ENCODE results near the gene TRAF2. TPM values are rescaled to one million over a fixed set of nuclear protein-coding genes. Genes with fewer than 3 reads are reported as not detected.

The TRAF2 gene
- total and polyA plus RNA-seq, 9 of the 15 experiments (the other 6 are each of a cell fraction or from before 2014, with no cell fraction given), result 0.24 to 45.2 (median 18.0) TPM

DNA sequence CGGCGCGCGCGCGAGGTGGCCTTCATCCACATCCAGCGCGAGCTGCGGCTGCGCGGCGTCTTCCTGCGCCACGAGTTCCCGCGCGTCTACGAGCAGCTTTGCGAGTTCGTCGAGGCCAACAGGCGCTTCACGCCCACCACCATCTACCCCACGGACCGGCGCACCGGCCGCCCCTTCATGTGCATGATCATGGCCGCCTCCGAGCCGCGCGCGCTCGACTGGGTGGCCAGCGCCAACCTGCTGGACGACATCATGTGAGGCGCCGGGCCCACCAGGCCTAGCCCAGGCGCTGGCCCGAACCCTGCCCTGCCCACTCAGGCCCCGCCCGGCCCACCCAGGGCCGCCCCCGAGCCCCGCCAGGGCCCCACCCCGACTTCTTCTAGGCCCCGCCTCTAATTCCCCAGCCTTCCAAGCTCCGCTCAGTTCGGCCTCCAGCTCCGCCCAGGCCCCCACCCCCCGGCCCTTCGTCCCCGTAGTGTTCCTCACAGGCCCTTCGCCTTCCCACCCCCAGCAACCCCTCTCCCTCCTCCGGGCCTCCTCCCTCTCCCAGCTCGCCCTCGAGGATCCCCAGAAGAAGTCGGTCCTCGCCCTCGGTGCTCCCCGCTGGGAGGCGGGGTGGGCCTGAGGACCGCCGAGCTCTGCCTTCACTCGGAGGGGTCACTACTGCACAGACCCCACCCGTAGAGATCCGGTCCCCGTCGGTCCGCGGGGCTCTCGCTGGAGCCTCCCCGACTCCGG is 39.1 kb upstream of the TRAF2 start (continued):
- TF ChIP-seq EGR1 (conservative IDR thresholded peaks at IDR 0.05), result 0 out of 2 replicates have a peak, but pooled peaks have one; percentile 6
- TF ChIP-seq LCOR (CRISPR knock-in tag; IDR thresholded peaks at IDR 0.05), result 0 out of 2 replicates have a peak, but pooled peaks have one; percentile 50
- no peak for TF ChIP-seq ZNF561 (CRISPR knock-in tag; conservative IDR thresholded peaks at IDR 0.05)
- TF ChIP-seq, protein P1, sequence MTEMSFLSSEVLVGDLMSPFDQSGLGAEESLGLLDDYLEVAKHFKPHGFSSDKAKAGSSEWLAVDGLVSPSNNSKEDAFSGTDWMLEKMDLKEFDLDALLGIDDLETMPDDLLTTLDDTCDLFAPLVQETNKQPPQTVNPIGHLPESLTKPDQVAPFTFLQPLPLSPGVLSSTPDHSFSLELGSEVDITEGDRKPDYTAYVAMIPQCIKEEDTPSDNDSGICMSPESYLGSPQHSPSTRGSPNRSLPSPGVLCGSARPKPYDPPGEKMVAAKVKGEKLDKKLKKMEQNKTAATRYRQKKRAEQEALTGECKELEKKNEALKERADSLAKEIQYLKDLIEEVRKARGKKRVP (CRISPR knock-in tag; IDR thresholded peaks at IDR 0.05), result 0 out of 2 replicates have a peak, but pooled peaks have one; percentile 9
- peak; percentile 97 for TF ChIP-seq NCOA6 (IDR thresholded peaks at IDR 0.05)
- TF ChIP-seq GABPB1 (CRISPR knock-in tag; IDR thresholded peaks at IDR 0.05), result 0 out of 2 replicates have a peak, but pooled peaks have one; percentile 42
- TF ChIP-seq NCOA2 (IDR thresholded peaks at IDR 0.05; ENCODE audit: partially characterized antibody in 2 of 2), result no peak
- peak; percentile 18 for TF ChIP-seq HMGN3 (IDR thresholded peaks at IDR 0.05; ENCODE audit: borderline replicate concordance, extremely low read depth, insufficient read length, low read depth, low read length)
- TF ChIP-seq TOE1 (IDR thresholded peaks at IDR 0.05; ENCODE audit: borderline replicate concordance), result 0 out of 2 replicates have a peak, but pooled peaks have one; percentile 45
- TF ChIP-seq TOE1 (CRISPR knock-in tag; IDR thresholded peaks at IDR 0.05; ENCODE audit: borderline replicate concordance, low read depth), result no peak
- peak in 1 of 2 experiments; percentile 26; a peak in 1 of 4 replicates for TF ChIP-seq TRIM24 (IDR thresholded peaks at IDR 0.05)
- peak; percentile 57; the same call in 1 of the 2 replicates for TF ChIP-seq ZNF12 (CRISPR knock-in tag; IDR thresholded peaks at IDR 0.05)
- TF ChIP-seq, protein P2, sequence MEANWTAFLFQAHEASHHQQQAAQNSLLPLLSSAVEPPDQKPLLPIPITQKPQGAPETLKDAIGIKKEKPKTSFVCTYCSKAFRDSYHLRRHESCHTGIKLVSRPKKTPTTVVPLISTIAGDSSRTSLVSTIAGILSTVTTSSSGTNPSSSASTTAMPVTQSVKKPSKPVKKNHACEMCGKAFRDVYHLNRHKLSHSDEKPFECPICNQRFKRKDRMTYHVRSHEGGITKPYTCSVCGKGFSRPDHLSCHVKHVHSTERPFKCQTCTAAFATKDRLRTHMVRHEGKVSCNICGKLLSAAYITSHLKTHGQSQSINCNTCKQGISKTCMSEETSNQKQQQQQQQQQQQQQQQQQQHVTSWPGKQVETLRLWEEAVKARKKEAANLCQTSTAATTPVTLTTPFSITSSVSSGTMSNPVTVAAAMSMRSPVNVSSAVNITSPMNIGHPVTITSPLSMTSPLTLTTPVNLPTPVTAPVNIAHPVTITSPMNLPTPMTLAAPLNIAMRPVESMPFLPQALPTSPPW (CRISPR knock-in tag; IDR thresholded peaks at IDR 0.05), result peak; percentile 61
- TF ChIP-seq, protein P3, sequence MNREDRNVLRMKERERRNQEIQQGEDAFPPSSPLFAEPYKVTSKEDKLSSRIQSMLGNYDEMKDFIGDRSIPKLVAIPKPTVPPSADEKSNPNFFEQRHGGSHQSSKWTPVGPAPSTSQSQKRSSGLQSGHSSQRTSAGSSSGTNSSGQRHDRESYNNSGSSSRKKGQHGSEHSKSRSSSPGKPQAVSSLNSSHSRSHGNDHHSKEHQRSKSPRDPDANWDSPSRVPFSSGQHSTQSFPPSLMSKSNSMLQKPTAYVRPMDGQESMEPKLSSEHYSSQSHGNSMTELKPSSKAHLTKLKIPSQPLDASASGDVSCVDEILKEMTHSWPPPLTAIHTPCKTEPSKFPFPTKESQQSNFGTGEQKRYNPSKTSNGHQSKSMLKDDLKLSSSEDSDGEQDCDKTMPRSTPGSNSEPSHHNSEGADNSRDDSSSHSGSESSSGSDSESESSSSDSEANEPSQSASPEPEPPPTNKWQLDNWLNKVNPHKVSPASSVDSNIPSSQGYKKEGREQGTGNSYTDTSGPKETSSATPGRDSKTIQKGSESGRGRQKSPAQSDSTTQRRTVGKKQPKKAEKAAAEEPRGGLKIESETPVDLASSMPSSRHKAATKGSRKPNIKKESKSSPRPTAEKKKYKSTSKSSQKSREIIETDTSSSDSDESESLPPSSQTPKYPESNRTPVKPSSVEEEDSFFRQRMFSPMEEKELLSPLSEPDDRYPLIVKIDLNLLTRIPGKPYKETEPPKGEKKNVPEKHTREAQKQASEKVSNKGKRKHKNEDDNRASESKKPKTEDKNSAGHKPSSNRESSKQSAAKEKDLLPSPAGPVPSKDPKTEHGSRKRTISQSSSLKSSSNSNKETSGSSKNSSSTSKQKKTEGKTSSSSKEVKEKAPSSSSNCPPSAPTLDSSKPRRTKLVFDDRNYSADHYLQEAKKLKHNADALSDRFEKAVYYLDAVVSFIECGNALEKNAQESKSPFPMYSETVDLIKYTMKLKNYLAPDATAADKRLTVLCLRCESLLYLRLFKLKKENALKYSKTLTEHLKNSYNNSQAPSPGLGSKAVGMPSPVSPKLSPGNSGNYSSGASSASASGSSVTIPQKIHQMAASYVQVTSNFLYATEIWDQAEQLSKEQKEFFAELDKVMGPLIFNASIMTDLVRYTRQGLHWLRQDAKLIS (CRISPR knock-in tag; IDR thresholded peaks at IDR 0.05), result 0 out of 2 replicates have a peak, but pooled peaks have one; percentile 57
- TF ChIP-seq, protein P4, sequence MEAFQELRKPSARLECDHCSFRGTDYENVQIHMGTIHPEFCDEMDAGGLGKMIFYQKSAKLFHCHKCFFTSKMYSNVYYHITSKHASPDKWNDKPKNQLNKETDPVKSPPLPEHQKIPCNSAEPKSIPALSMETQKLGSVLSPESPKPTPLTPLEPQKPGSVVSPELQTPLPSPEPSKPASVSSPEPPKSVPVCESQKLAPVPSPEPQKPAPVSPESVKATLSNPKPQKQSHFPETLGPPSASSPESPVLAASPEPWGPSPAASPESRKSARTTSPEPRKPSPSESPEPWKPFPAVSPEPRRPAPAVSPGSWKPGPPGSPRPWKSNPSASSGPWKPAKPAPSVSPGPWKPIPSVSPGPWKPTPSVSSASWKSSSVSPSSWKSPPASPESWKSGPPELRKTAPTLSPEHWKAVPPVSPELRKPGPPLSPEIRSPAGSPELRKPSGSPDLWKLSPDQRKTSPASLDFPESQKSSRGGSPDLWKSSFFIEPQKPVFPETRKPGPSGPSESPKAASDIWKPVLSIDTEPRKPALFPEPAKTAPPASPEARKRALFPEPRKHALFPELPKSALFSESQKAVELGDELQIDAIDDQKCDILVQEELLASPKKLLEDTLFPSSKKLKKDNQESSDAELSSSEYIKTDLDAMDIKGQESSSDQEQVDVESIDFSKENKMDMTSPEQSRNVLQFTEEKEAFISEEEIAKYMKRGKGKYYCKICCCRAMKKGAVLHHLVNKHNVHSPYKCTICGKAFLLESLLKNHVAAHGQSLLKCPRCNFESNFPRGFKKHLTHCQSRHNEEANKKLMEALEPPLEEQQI (IDR thresholded peaks at IDR 0.05), result no peak
- 0 out of 2 replicates have a peak, but pooled peaks have one; percentile 59 for TF ChIP-seq CBFB (CRISPR knock-in tag; IDR thresholded peaks at IDR 0.05)
- peak; percentile 85 for TF ChIP-seq NFIC (IDR thresholded peaks at IDR 0.05)
